Stromal cell of bone marrow (primary cell): ENCODE results near the gene GALNT3.

Experiments
- DNase-seq: peaks from one replicate; pipeline ENCODE4 v3.0.0-alpha.2; 2012; ENCODE audit warnings: low read depth

The GALNT3 gene

GRCh38 chr2:165725421-165725820, 68.6 kb downstream of the GALNT3 start:
- DNase-seq, result peak; percentile 74

- DNase-seq, result peak; percentile 81
These were observed 73.5 kb downstream of the GALNT3 start for GRCh38 chr2:165720511-165720910.

GRCh38 chr2:165718610-165719210, 75.3 kb downstream of the GALNT3 start:
- DNase-seq, result no peak

- no peak for DNase-seq
These were observed 78.0 kb downstream of the GALNT3 start for GRCh38 chr2:165716091-165716490.

- no peak for DNase-seq
These were observed 87.0 kb downstream of the GALNT3 start for GRCh38 chr2:165706960-165707487.

- DNase-seq, result no peak
These were observed 92.9 kb downstream of the GALNT3 start for GRCh38 chr2:165701147-165701546.

GRCh38 chr2:165700531-165700930, 93.5 kb downstream of the GALNT3 start:
- DNase-seq, result no peak

- DNase-seq, result no peak
These were observed 94.1 kb downstream of the GALNT3 start for GRCh38 chr2:165699946-165700345.

- peak; percentile 44 for DNase-seq
These were observed 95.6 kb downstream of the GALNT3 start for GRCh38 chr2:165698444-165698884.

- no peak for DNase-seq
These were observed 96.2 kb downstream of the GALNT3 start for GRCh38 chr2:165697748-165698443.
